Caco-2 (cell line): ENCODE results near the gene SQOR. TPM values are rescaled to one million over a fixed set of nuclear protein-coding genes. Genes with fewer than 3 reads are reported as not detected.

ENCODE experiments used
- BruUV-seq: library from RNA; stranded (reverse); fragments of 400-500 nt; replicated peaks from 2 replicates; lab custom pipeline; 2021; lab: Mats Ljungman, UMichigan
- CTCF ChIA-PET: fragments of 300-600 bp; sonication (Branson Sonifier 250); formaldehyde crosslinking; loops from one replicate; lab custom pipeline; 2022; ENCODE audit warnings: antibody characterized with exemption; lab: Charles Lee
- POLR2A ChIA-PET: fragments of 300-600 bp; sonication (Branson Sonifier 250); formaldehyde crosslinking; loops from one replicate; lab custom pipeline; 2022; ENCODE audit warnings: antibody characterized with exemption; lab: Charles Lee
- DNase-seq, 2 experiments: peaks; one replicate each; pipeline versions ENCODE4 v3.0.0 to v3.0.0-alpha.2; 2020 to 2022
- H3K27me3 ChIP-seq: replicated peaks from 2 replicates; pipeline ENCODE4 v1.6.0; 2011; ENCODE audit warnings: low read length; ENCODE audit not compliant: control insufficient read depth, insufficient read depth
- H3K36me3 ChIP-seq: 2 replicates; pipeline ENCODE4 v1.5.1; 2011; ENCODE audit warnings: low read length; ENCODE audit not compliant: control insufficient read depth, insufficient read depth
- H3K4me1 ChIP-seq: fragments of 250-450 bp; sonication (Bioruptor Pico); 2 replicates; pipeline ENCODE4 v1.5.1; 2020; ENCODE audit warnings: mild to moderate bottlenecking
- H3K4me3 ChIP-seq: 2 replicates; pipeline ENCODE4 v1.5.1; 2011; ENCODE audit warnings: low read depth, mild to moderate bottlenecking, control low read depth, low read length
- H3K9me3 ChIP-seq: fragments of 250-450 bp; sonication (Bioruptor Pico); 2 replicates; pipeline ENCODE4 v1.5.1; 2020; ENCODE audit warnings: mild to moderate bottlenecking, moderate library complexity
- H3K27ac Mint-ChIP-seq: one replicate; pipeline ENCODE4 v1.8.0; 2022; ENCODE audit warnings: mixed read lengths; ENCODE audit not compliant: unreplicated experiment
- H3K27me3 Mint-ChIP-seq: one replicate; pipeline ENCODE4 v1.8.0; 2022; ENCODE audit warnings: mixed read lengths; ENCODE audit not compliant: insufficient read depth, unreplicated experiment
- H3K36me3 Mint-ChIP-seq: one replicate; pipeline ENCODE4 v1.8.0; 2022; ENCODE audit warnings: mild to moderate bottlenecking, mixed read lengths; ENCODE audit not compliant: insufficient read depth, unreplicated experiment
- H3K4me1 Mint-ChIP-seq: one replicate; pipeline ENCODE4 v1.8.0; 2022; ENCODE audit warnings: low read depth, mixed read lengths; ENCODE audit not compliant: unreplicated experiment
- H3K4me3 Mint-ChIP-seq: one replicate; pipeline ENCODE4 v1.8.0; 2022; ENCODE audit warnings: mild to moderate bottlenecking, moderate library complexity, mixed read lengths; ENCODE audit not compliant: unreplicated experiment
- H3K9me3 Mint-ChIP-seq: one replicate; pipeline ENCODE4 v1.8.0; 2022; ENCODE audit warnings: mixed read lengths; ENCODE audit not compliant: unreplicated experiment
- intact Hi-C: fragments of 100-400 bp; cut with micrococcal nuclease; formaldehyde crosslinking; loops from one replicate; pipeline ENCODE4 v1.10.0; 2022; ENCODE audit not compliant: unreplicated experiment
- total RNA-seq: library from RNA; stranded (reverse); gene quantifications from 2 replicates; pipeline ENCODE4 v1.2.3, GENCODE V29; 2022
- TF ChIP-seq, protein P1 (sequence below), 2 experiments: fragments of 200-600 bp in 1 of 2; IDR thresholded peaks; 1 replicate in 1 of 2; 2 replicates in 1 of 2; pipeline versions ENCODE4 v1.5.1 to v1.8.0; 2011 to 2022; ENCODE audit warnings: antibody characterized with exemption in 1 of 2, control low read depth in 1 of 2, inconsistent platforms in 1 of 2, low read depth in 1 of 2, low read length in 1 of 2, mild to moderate bottlenecking in 1 of 2, moderate library complexity in 1 of 2; ENCODE audit not compliant: insufficient read depth in 1 of 2, severe bottlenecking in 1 of 2, unreplicated experiment in 1 of 2

SQOR gene
- total RNA-seq, 1 experiment from 2014 or later: 5.0 TPM

DNA sequence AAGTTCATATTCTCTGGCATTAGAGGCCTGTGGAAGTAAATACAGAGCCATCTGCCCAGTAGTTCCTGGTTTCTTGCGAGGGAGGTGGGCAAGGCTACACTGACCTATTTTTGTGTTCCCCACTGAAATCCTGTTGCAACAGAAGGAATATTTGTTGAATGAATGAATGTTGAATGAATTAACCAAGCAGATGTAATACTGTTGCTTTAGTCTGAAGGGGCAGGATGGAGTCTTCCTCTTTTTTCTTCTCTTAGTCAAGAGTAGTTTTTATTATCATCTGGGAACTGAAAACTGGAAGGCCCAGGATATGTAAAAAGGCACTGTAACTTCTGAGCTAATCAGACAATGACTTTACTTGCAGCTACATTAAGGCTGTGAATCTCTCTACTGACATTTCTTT is 30.5 kb upstream of the SQOR start:
- H3K27me3 Mint-ChIP-seq: no peaks in the 10 kb centered on the region
- H3K36me3 Mint-ChIP-seq: peaks cover 24% of the 10 kb centered on the region
- H3K4me3 Mint-ChIP-seq: no peak overlapping the region
- H3K36me3 ChIP-seq: no peaks in the 10 kb centered on the region; the same call in 1 of the 2 replicates
- ChIA-PET POLR2A (no interaction called here), CTCF (interaction anchor here (0.7 kb wide), 1 partner anchor 30 kb away, joined by 4 read pairs; no protein-coding TSS in a partner anchor)
- BruUV-seq: no TSS peak
- no peaks in the 10 kb centered on the region for H3K4me1 ChIP-seq
- no peaks in the 10 kb centered on the region for H3K4me1 Mint-ChIP-seq
- no peaks in the 10 kb centered on the region for H3K9me3 Mint-ChIP-seq
- no peak overlapping the region for H3K27ac Mint-ChIP-seq
- DNase-seq: no peak
- TF ChIP-seq, protein P1, sequence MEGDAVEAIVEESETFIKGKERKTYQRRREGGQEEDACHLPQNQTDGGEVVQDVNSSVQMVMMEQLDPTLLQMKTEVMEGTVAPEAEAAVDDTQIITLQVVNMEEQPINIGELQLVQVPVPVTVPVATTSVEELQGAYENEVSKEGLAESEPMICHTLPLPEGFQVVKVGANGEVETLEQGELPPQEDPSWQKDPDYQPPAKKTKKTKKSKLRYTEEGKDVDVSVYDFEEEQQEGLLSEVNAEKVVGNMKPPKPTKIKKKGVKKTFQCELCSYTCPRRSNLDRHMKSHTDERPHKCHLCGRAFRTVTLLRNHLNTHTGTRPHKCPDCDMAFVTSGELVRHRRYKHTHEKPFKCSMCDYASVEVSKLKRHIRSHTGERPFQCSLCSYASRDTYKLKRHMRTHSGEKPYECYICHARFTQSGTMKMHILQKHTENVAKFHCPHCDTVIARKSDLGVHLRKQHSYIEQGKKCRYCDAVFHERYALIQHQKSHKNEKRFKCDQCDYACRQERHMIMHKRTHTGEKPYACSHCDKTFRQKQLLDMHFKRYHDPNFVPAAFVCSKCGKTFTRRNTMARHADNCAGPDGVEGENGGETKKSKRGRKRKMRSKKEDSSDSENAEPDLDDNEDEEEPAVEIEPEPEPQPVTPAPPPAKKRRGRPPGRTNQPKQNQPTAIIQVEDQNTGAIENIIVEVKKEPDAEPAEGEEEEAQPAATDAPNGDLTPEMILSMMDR (IDR thresholded peaks at IDR 0.05; ENCODE audit: insufficient read depth in 1 of 2, low read depth in 1 of 2, low read length in 1 of 2, severe bottlenecking in 1 of 2, unreplicated experiment in 1 of 2): no peak
- no peaks in the 10 kb centered on the region for H3K27me3 ChIP-seq
- no peaks in the 10 kb centered on the region for H3K9me3 ChIP-seq
- no peak overlapping the region for H3K4me3 ChIP-seq
- intact Hi-C loops: no loop called here

DNA sequence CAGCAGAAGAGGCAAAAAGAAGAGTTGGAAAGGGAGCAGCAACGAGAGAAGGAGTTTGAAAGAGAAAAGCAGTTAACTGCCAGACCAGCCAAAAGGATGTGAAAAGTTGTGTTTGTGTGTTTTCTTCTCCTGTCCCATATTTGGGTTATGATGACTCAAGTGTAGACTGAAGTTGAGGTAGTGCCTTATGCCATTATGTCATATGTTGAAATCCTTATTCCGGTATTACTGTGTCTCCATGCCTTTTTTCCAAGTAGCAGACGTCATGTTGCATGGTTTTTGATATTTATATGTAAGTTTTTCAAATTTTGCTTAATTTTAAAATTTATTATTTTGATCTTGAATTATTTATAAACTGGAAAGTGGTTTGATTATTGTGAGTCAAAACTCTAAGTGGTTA is 28.4 kb upstream of the SQOR start:
- intact Hi-C loops: no loop called here
- Mint-ChIP-seq H3K27me3 (no peaks in the 10 kb centered on the region), H3K4me3 (no peak overlapping the region), H3K27ac (no peak overlapping the region), H3K9me3 (no peaks in the 10 kb centered on the region), H3K4me1 (no peaks in the 10 kb centered on the region), H3K36me3 (peaks cover 18% of the 10 kb centered on the region)
- Histone ChIP-seq H3K27me3 (no peaks in the 10 kb centered on the region), H3K4me1 (no peaks in the 10 kb centered on the region), H3K9me3 (no peaks in the 10 kb centered on the region), H3K36me3 (no peaks in the 10 kb centered on the region; the same call in 1 of the 2 replicates), H3K4me3 (no peak overlapping the region)
- POLR2A ChIA-PET: no interaction called here
- TF ChIP-seq, protein P1 (IDR thresholded peaks at IDR 0.05; ENCODE audit: insufficient read depth in 1 of 2, low read depth in 1 of 2, low read length in 1 of 2, severe bottlenecking in 1 of 2, unreplicated experiment in 1 of 2): no peak
- CTCF ChIA-PET: no interaction called here
- no peak for DNase-seq
- BruUV-seq: no TSS peak

DNA sequence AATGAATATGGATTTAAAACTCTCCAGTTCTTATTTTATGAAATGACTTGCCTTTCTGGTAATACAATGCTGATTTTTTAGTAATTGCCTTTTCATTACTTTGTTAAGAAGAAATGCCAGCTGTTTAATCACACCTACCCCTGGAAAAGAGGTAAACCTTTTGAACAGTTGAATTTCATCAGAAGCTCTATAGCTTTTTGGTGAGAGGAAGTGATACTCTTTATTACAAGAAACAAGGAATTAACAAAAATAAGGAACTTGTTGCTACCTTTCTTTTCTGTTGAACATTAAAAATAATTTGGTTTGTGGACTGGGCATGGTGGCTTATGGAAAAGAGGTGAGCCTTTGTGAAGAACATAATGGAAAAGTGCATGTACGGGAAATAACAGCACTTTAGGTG is 28.0 kb upstream of the SQOR start:
- Histone ChIP-seq H3K4me1 (no peaks in the 10 kb centered on the region), H3K4me3 (no peak overlapping the region), H3K9me3 (no peaks in the 10 kb centered on the region), H3K36me3 (no peaks in the 10 kb centered on the region; the same call in 1 of the 2 replicates), H3K27me3 (no peaks in the 10 kb centered on the region)
- BruUV-seq: no TSS peak
- H3K9me3 Mint-ChIP-seq: no peaks in the 10 kb centered on the region
- TF ChIP-seq, protein P1 (IDR thresholded peaks at IDR 0.05; ENCODE audit: insufficient read depth in 1 of 2, low read depth in 1 of 2, low read length in 1 of 2, severe bottlenecking in 1 of 2, unreplicated experiment in 1 of 2): no peak
- ChIA-PET CTCF (no interaction called here), POLR2A (no interaction called here)
- intact Hi-C loops: no loop called here
- no peaks in the 10 kb centered on the region for H3K27me3 Mint-ChIP-seq
- no peaks in the 10 kb centered on the region for H3K4me1 Mint-ChIP-seq
- H3K36me3 Mint-ChIP-seq: peaks cover 14% of the 10 kb centered on the region
- H3K27ac Mint-ChIP-seq: no peak overlapping the region
- DNase-seq: no peak
- no peak overlapping the region for H3K4me3 Mint-ChIP-seq
